SK-N-SH (cell line): ENCODE data around the gene LBHD1. TPM values are rescaled to one million over a fixed set of nuclear protein-coding genes. Genes with fewer than 3 reads are reported as not detected.
"Not testable (repeated sequence)": the region's sequence is repeated elsewhere in the genome, so short reads cannot be mapped to it uniquely, and the experiment has no call there.

ENCODE experiments used
- CTCF ChIA-PET: fragments of 300-600, 350-600 bp; formaldehyde crosslinking; extraction: SDS; loops from one replicate; lab custom pipeline; 2021; lab: Yijun Ruan, JAX
- POLR2A ChIA-PET: fragments of 350-600 bp; sonication (Branson Sonifier 250); formaldehyde crosslinking; extraction: SDS; loops from one replicate; lab custom pipeline; 2020; ENCODE audit warnings: antibody characterized with exemption, inconsistent platforms; lab: Yijun Ruan, JAX
- DNase-seq: peaks from one replicate; pipeline ENCODE4 v3.0.0; 2012
- H2AFZ ChIP-seq: fragments of 200-600 bp; sonication (generic); 2 replicates; pipeline ENCODE4 v1.8.1; 2016; ENCODE audit warnings: antibody characterized with exemption, mild to moderate bottlenecking, low read depth
- H3F3A ChIP-seq: fragments of 200-600 bp; sonication (generic); replicated peaks from 2 replicates; pipeline ENCODE3; 2016; ENCODE audit warnings: antibody characterized with exemption, mild to moderate bottlenecking; ENCODE audit not compliant: insufficient read depth
- H3K27ac ChIP-seq, 2 experiments: fragments of 200-500 bp in 1 of 2; fragments of 200-600 bp in 1 of 2; sonication (Bioruptor generic) in 1 of 2; sonication (generic), shearing (Covaris generic) in 1 of 2; 2 replicates each; pipeline versions ENCODE4 v1.5.1 to v1.6.1; 2014 to 2016; ENCODE audit warnings: low read depth in 2 of 2, inconsistent platforms in 1 of 2, low read length in 1 of 2, mild to moderate bottlenecking in 1 of 2, mixed read lengths in 1 of 2
- H3K27me3 ChIP-seq: fragments of 200-600 bp; sonication (generic), shearing (Covaris generic); 2 replicates; pipeline ENCODE4 v1.6.1; 2016; ENCODE audit warnings: mixed run types; ENCODE audit not compliant: insufficient read depth
- H3K36me3 ChIP-seq, 2 experiments: fragments of 200-500 bp in 1 of 2; fragments of 200-600 bp in 1 of 2; sonication (Bioruptor generic) in 1 of 2; sonication (generic) in 1 of 2; replicated peaks in 1 of 2; 2 replicates each; pipeline versions ENCODE3 to v1.5.1; 2014 to 2016; ENCODE audit warnings: low read length in 1 of 2, mild to moderate bottlenecking in 1 of 2; ENCODE audit not compliant: insufficient read depth in 2 of 2, control insufficient read depth in 1 of 2
- H3K4me1 ChIP-seq, 2 experiments: fragments of 200-500 bp in 1 of 2; fragments of 200-600 bp in 1 of 2; sonication (Bioruptor generic) in 1 of 2; sonication (generic), shearing (Covaris generic) in 1 of 2; 2 replicates each; pipeline versions ENCODE4 v1.5.1 to v1.6.1; 2014 to 2016; ENCODE audit warnings: low read depth in 1 of 2, low read length in 1 of 2, mixed run types in 1 of 2; ENCODE audit not compliant: insufficient read depth in 2 of 2, control insufficient read depth in 1 of 2
- H3K4me2 ChIP-seq: fragments of 200-600 bp; sonication (generic), shearing (Covaris generic); 2 replicates; pipeline ENCODE4 v1.6.1; 2017; ENCODE audit warnings: mixed run types
- H3K4me3 ChIP-seq, 2 experiments: fragments of 200-500 bp in 1 of 2; fragments of 200-600 bp in 1 of 2; sonication (Bioruptor generic) in 1 of 2; sonication (generic), shearing (Covaris generic) in 1 of 2; 2 replicates each; pipeline versions ENCODE4 v1.5.1 to v1.8.1; 2014 to 2016; ENCODE audit warnings: low read depth in 2 of 2, inconsistent platforms in 1 of 2, low read length in 1 of 2, mild to moderate bottlenecking in 1 of 2, mixed read lengths in 1 of 2, moderate library complexity in 1 of 2
- H3K79me2 ChIP-seq: fragments of 200-600 bp; sonication (generic); 2 replicates; pipeline ENCODE4 v1.8.1; 2017; ENCODE audit warnings: mild to moderate bottlenecking; ENCODE audit not compliant: insufficient read depth
- H3K9ac ChIP-seq: fragments of 200-600 bp; sonication (generic); 2 replicates; pipeline ENCODE4 v1.6.1; 2017; ENCODE audit warnings: mixed run types
- H3K9me2 ChIP-seq: fragments of 200-600 bp; sonication (generic); 2 replicates; pipeline ENCODE4 v1.6.1; 2017; ENCODE audit warnings: mixed run types
- H3K9me3 ChIP-seq: fragments of 200-600 bp; sonication (generic); 2 replicates; pipeline ENCODE4 v1.6.1; 2017; ENCODE audit warnings: mixed run types, mild to moderate bottlenecking, moderate library complexity
- H4K20me1 ChIP-seq: fragments of 200-600 bp; sonication (generic); 2 replicates; pipeline ENCODE4 v1.6.1; 2017; ENCODE audit warnings: mild to moderate bottlenecking, mixed run types; ENCODE audit not compliant: insufficient read depth
- CTCF ChIP-seq: fragments of 200-600 bp; sonication (generic); IDR thresholded peaks from 2 replicates; pipeline ENCODE4 v1.6.1; 2017; ENCODE audit warnings: antibody characterized with exemption, mild to moderate bottlenecking, moderate library complexity
- EZH2phosphoT487 ChIP-seq: fragments of 200-600 bp; sonication (generic); IDR thresholded peaks from 2 replicates; pipeline ENCODE4 v1.6.1; 2017; ENCODE audit warnings: low read depth, mixed run types, mild to moderate bottlenecking, antibody characterized with exemption, moderate library complexity, borderline replicate concordance
- FOXJ3 ChIP-seq: sonication (generic); formaldehyde crosslinking; IDR thresholded peaks from 2 replicates; pipeline ENCODE4 v1.5.1; 2020; ENCODE audit warnings: mild to moderate bottlenecking, missing genetic modification reagents
- FOXM1 ChIP-seq: IDR thresholded peaks from 2 replicates; pipeline ENCODE4 v1.4.0; 2012; ENCODE audit warnings: low read depth, mild to moderate bottlenecking
- GABPA ChIP-seq: IDR thresholded peaks from 2 replicates; pipeline ENCODE4 v1.4.0; 2012; ENCODE audit warnings: low read depth, mild to moderate bottlenecking
- MAX ChIP-seq: IDR thresholded peaks from 2 replicates; pipeline ENCODE4 v1.4.0; 2012; ENCODE audit warnings: low read depth
- MXI1 ChIP-seq: IDR thresholded peaks from 2 replicates; pipeline ENCODE4 v1.6.1; 2012; ENCODE audit warnings: mild to moderate bottlenecking, low read depth, low read length, improper control_type of control experiment
- NRF1 ChIP-seq: IDR thresholded peaks from 2 replicates; pipeline ENCODE4 v1.6.1; 2012; ENCODE audit warnings: low read depth, mild to moderate bottlenecking, low read length
- REST ChIP-seq: IDR thresholded peaks from 2 replicates; pipeline ENCODE4 v1.6.1; 2012; ENCODE audit warnings: mild to moderate bottlenecking, low read depth, low read length, moderate library complexity
- RFX5 ChIP-seq: IDR thresholded peaks from 2 replicates; pipeline ENCODE4 v1.6.1; 2012; ENCODE audit warnings: mild to moderate bottlenecking, improper control_type of control experiment, low read length
- RXRA ChIP-seq: IDR thresholded peaks from 2 replicates; pipeline ENCODE4 v1.4.0; 2012; ENCODE audit warnings: low read depth, mild to moderate bottlenecking, borderline replicate concordance
- TAF1 ChIP-seq: IDR thresholded peaks from 2 replicates; pipeline ENCODE4 v1.6.1; 2012; ENCODE audit warnings: low read depth, mild to moderate bottlenecking, low read length, moderate library complexity, borderline replicate concordance
- TCF12 ChIP-seq: IDR thresholded peaks from 2 replicates; pipeline ENCODE4 v1.4.0; 2012
- TEAD4 ChIP-seq: IDR thresholded peaks from 2 replicates; pipeline ENCODE4 v1.4.0; 2012; ENCODE audit warnings: mild to moderate bottlenecking, borderline replicate concordance; ENCODE audit not compliant: insufficient read depth
- WGBS: methylation state at CpG from one replicate; pipeline ENCODE4 v1.1.6; 2017; ENCODE audit warnings: low lambda C conversion rate; 5-methylcytosine and 5-hydroxymethylcytosine counted together
- polyA plus RNA-seq, 3 experiments: library from polyadenylated mRNA; depleted of rRNA; stranded (reverse); fragments of >200 nt; gene quantifications; 2 replicates each; pipeline ENCODE4 v1.2.3, GENCODE V29; 2012
- TF ChIP-seq, protein P1 (sequence below): fragments of 150-350 bp; IDR thresholded peaks from 2 replicates; pipeline ENCODE4 v1.6.1; 2017; ENCODE audit warnings: antibody characterized with exemption, low read length, low read depth, borderline replicate concordance

Gene LBHD1
- polyA plus RNA-seq, 1 of the 3 experiments (the other 2 are of a cell fraction), result 9.7 TPM

GRCh38 chr11:62676698-62677097 lies 4.6 kb upstream of the LBHD1 start:
- no peak overlapping the region for H3K4me3 ChIP-seq
- TF ChIP-seq TCF12 (no peak), NRF1 (no peak), REST (no peak), FOXM1 (no peak), RXRA (no peak), TAF1 (no peak), MAX (no peak), CTCF (no peak), RFX5 (no peak), MXI1 (no peak), FOXJ3 (CRISPR knock-in tag) (no peak), TEAD4 (no peak), GABPA (no peak), EZH2phosphoT487 (no peak)
- TF ChIP-seq, protein P1, sequence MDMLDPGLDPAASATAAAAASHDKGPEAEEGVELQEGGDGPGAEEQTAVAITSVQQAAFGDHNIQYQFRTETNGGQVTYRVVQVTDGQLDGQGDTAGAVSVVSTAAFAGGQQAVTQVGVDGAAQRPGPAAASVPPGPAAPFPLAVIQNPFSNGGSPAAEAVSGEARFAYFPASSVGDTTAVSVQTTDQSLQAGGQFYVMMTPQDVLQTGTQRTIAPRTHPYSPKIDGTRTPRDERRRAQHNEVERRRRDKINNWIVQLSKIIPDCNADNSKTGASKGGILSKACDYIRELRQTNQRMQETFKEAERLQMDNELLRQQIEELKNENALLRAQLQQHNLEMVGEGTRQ, result no peak
- no peaks in the 10 kb centered on the region for H4K20me1 ChIP-seq
- peaks cover 50% of the 10 kb centered on the region for H3F3A ChIP-seq
- ChIA-PET CTCF (interaction anchor here (0.7 to 1.7 kb wide), 4 partner anchors 18 to 282 kb away, joined by 3 to 7 read pairs (median 4); partner anchors contain the start of gene EML3), POLR2A (interaction anchor here (1.2 to 2.6 kb wide), 3 partner anchors 12 to 165 kb away, joined by 3 to 13 read pairs (median 3); partner anchors contain the start of genes C11orf98, CSKMT and HNRNPUL2)
- no peak overlapping the region for H3K9ac ChIP-seq
- H3K4me1 ChIP-seq, result peaks cover 18 to 24% of the 10 kb centered on the region in 2 experiments; a peak in 3 of 4 replicates
- H3K9me3 ChIP-seq, result no peaks in the 10 kb centered on the region
- H3K4me2 ChIP-seq, result no peak overlapping the region
- peaks cover 71% of the 10 kb centered on the region for H3K79me2 ChIP-seq
- H3K36me3 ChIP-seq, result peaks cover 19 to 26% of the 10 kb centered on the region in 2 experiments
- no peaks in the 10 kb centered on the region for H3K9me2 ChIP-seq
- 0 out of 4 replicates have a peak overlapping the region, but pooled peaks of 1 of the 2 experiments have one; percentile 2 for H3K27ac ChIP-seq
- 60% methylated on average over 5 of the region's 6 CpGs for WGBS
- DNase-seq, result no peak
- no peak overlapping the region for H2AFZ ChIP-seq
- no peaks in the 10 kb centered on the region for H3K27me3 ChIP-seq

- H3K79me2 ChIP-seq, result peaks cover 80% of the 10 kb centered on the region
- peaks cover 19 to 26% of the 10 kb centered on the region in 2 experiments for H3K36me3 ChIP-seq
- WGBS, result 93% methylated on average over 10 of the region's 10 CpGs
- peaks cover 18 to 24% of the 10 kb centered on the region in 2 experiments; a peak in 3 of 4 replicates for H3K4me1 ChIP-seq
- not testable (repeated sequence) for DNase-seq, H3K4me3 ChIP-seq, H3K9ac ChIP-seq, H3K9me3 ChIP-seq, H4K20me1 ChIP-seq, H3K4me2 ChIP-seq, H3K9me2 ChIP-seq, H3K27ac ChIP-seq, H3K27me3 ChIP-seq, H2AFZ ChIP-seq
- peaks cover 44% of the 10 kb centered on the region for H3F3A ChIP-seq
- ChIA-PET POLR2A (interaction anchor here (2.6 kb wide), 1 partner anchor 10 kb away, joined by 13 read pairs; the partner anchor contains the start of genes C11orf98 and CSKMT), CTCF (interaction anchor here (1.3 kb wide), 1 partner anchor 50 kb away, joined by 3 read pairs; no protein-coding TSS in a partner anchor)
Observed at GRCh38 chr11:62675415-62675814, 3.3 kb upstream of the LBHD1 start.
